Neural cell (in vitro differentiated cells): ENCODE data around the gene SLC5A8. TPM values are rescaled to one million over a fixed set of nuclear protein-coding genes. Genes with fewer than 3 reads are reported as not detected.

ENCODE experiments used
- H2AFZ ChIP-seq: fragments of 200-600, 300-800 bp; sonication (generic), shearing (Covaris generic); 2 replicates; pipeline ENCODE4 v1.6.0; 2014; ENCODE audit warnings: low read depth, mild to moderate bottlenecking, antibody characterized with exemption, low read length, moderate library complexity
- H3F3A ChIP-seq: fragments of 200-600 bp; shearing (Covaris generic); 2 replicates; pipeline ENCODE4 v1.6.1; 2016; ENCODE audit warnings: mild to moderate bottlenecking, moderate library complexity, mixed read lengths, antibody characterized with exemption, low read length; ENCODE audit not compliant: insufficient read depth, poor library complexity, severe bottlenecking
- H3K27ac ChIP-seq: fragments of 200-600, 300-800 bp; sonication (generic), shearing (Covaris generic); 2 replicates; pipeline ENCODE4 v1.5.1; 2014; ENCODE audit warnings: mild to moderate bottlenecking, low read length, moderate library complexity
- H3K27me3 ChIP-seq: fragments of 300-800, 200-600 bp; sonication (generic), shearing (Covaris generic); 2 replicates; pipeline ENCODE4 v1.6.0; 2014; ENCODE audit warnings: mild to moderate bottlenecking, low read depth, low read length, moderate library complexity; ENCODE audit not compliant: insufficient read depth
- H3K36me3 ChIP-seq: fragments of 300-800, 200-600 bp; sonication (generic), shearing (Covaris generic); 2 replicates; pipeline ENCODE4 v1.5.1; 2014; ENCODE audit warnings: mild to moderate bottlenecking, antibody characterized with exemption, low read length, moderate library complexity; ENCODE audit not compliant: insufficient read depth
- H3K4me2 ChIP-seq: fragments of 300-800, 200-600 bp; sonication (generic), shearing (Covaris generic); 2 replicates; pipeline ENCODE4 v1.6.0; 2014; ENCODE audit warnings: mild to moderate bottlenecking, low read length
- H3K4me3 ChIP-seq: fragments of 300-800, 200-600 bp; sonication (generic), shearing (Covaris generic); 2 replicates; pipeline ENCODE4 v1.5.1; 2014; ENCODE audit warnings: mild to moderate bottlenecking, low read length, moderate library complexity
- H3K79me2 ChIP-seq: fragments of 200-600 bp; shearing (Covaris generic); replicated peaks from 2 replicates; pipeline ENCODE4 v1.6.0; 2014; ENCODE audit warnings: mild to moderate bottlenecking, low read length, moderate library complexity; ENCODE audit not compliant: insufficient read depth
- H3K9ac ChIP-seq: fragments of 300-800, 200-600 bp; sonication (generic), shearing (Covaris generic); 2 replicates; pipeline ENCODE4 v1.6.1; 2016; ENCODE audit warnings: mild to moderate bottlenecking, low read length, mixed read lengths
- H3K9me2 ChIP-seq: fragments of 200-600 bp; shearing (Covaris generic); 2 replicates; pipeline ENCODE4 v1.6.1; 2016; ENCODE audit warnings: mild to moderate bottlenecking, low read length, mixed read lengths; ENCODE audit not compliant: insufficient read depth
- H3K9me3 ChIP-seq: fragments of 200-600, 300-800 bp; sonication (generic), shearing (Covaris generic); 2 replicates; pipeline ENCODE4 v1.6.1; 2016; ENCODE audit warnings: mild to moderate bottlenecking, mixed run types, low read length, moderate library complexity, mixed read lengths
- H4K20me1 ChIP-seq: fragments of 200-600 bp; shearing (Covaris generic); 2 replicates; pipeline ENCODE4 v1.6.1; 2016; ENCODE audit warnings: mild to moderate bottlenecking, mixed run types; ENCODE audit not compliant: insufficient read depth
- CTCF ChIP-seq: fragments of 450-650 bp; IDR thresholded peaks from 2 replicates; pipeline ENCODE4 v1.5.1; 2014; ENCODE audit warnings: antibody characterized with exemption, mild to moderate bottlenecking, moderate library complexity; ENCODE audit not compliant: poor library complexity, severe bottlenecking
- EP300 ChIP-seq: fragments of 450-650 bp; conservative IDR thresholded peaks from 2 replicates; pipeline ENCODE4 v1.6.1; 2014; ENCODE audit warnings: antibody characterized with exemption, mild to moderate bottlenecking, moderate library complexity; ENCODE audit not compliant: poor library complexity, severe bottlenecking
- EZH2 ChIP-seq: fragments of 200-600, 300-800 bp; shearing (Covaris generic), sonication (generic); IDR thresholded peaks from 2 replicates; pipeline ENCODE4 v1.6.1; 2014; ENCODE audit warnings: antibody characterized with exemption, low read length, borderline replicate concordance, mild to moderate bottlenecking; ENCODE audit not compliant: insufficient read depth, poor library complexity, severe bottlenecking
- MXI1 ChIP-seq: fragments of 450-650 bp; conservative IDR thresholded peaks from 2 replicates; pipeline ENCODE4 v1.6.1; 2014; ENCODE audit warnings: antibody characterized with exemption, mild to moderate bottlenecking; ENCODE audit not compliant: poor library complexity, severe bottlenecking
- POLR2AphosphoS5 ChIP-seq: IDR thresholded peaks from 2 replicates; pipeline ENCODE4 v1.6.1; 2012
- RAD21 ChIP-seq: fragments of 450-650 bp; conservative IDR thresholded peaks from 2 replicates; pipeline ENCODE4 v1.6.1; 2014; ENCODE audit warnings: antibody characterized with exemption, mild to moderate bottlenecking, moderate library complexity
- SMC3 ChIP-seq: fragments of 450-650 bp; conservative IDR thresholded peaks from 2 replicates; pipeline ENCODE4 v1.6.1; 2014; ENCODE audit warnings: antibody characterized with exemption, mild to moderate bottlenecking, moderate library complexity; ENCODE audit not compliant: poor library complexity
- TAF1 ChIP-seq: IDR thresholded peaks from 2 replicates; pipeline ENCODE4 v1.6.1; 2012; ENCODE audit warnings: low read depth
- polyA plus RNA-seq: library from polyadenylated mRNA; depleted of rRNA; stranded (reverse); fragments of >200 nt; gene quantifications from 2 replicates; pipeline ENCODE4 v1.2.3, GENCODE V29; 2014
- TF ChIP-seq, protein P1 (sequence below): IDR thresholded peaks from 2 replicates; pipeline ENCODE4 v1.6.1; 2012; ENCODE audit warnings: borderline replicate concordance

Gene SLC5A8
- polyA plus RNA-seq, 1 donor from 2014 or later = 0.12 TPM

GRCh38 chr12:101243074-101243473 is 33.0 kb upstream of the SLC5A8 start:
- no peaks in the 10 kb centered on the region for H3K9me2 ChIP-seq
- no peak overlapping the region for H3K4me2 ChIP-seq

DNA sequence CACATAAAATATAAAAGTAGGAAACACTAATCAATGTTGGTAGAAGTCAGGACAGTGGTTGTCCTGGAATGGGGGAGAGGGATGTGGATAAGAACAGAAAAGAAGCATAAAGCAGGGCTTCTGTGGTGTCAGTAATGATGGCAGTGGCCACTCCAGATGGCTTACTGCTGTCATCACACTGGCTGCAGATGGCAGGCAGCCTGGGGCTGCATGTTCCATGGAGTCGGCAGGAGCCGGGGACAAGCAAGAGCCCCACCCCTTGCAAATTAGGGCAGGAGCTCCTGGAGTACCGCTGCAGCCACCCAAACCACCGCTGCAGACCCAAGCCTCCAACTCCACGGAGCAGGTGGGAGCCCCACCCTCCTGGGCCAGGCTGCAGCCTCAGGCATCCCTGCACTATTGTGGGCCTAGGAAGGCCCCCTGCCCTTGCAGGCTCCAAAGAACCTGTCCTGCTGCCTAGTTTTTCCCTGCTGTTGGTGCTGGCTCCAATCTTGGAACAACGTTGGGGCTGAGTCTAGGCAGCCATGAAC is 28.8 kb upstream of the SLC5A8 start:
- no peaks in the 10 kb centered on the region for H3K36me3 ChIP-seq
- H3K27ac ChIP-seq = no peak overlapping the region
- no peak overlapping the region for H3K9ac ChIP-seq
- no peaks in the 10 kb centered on the region for H4K20me1 ChIP-seq
- H3K79me2 ChIP-seq = no peaks in the 10 kb centered on the region
- no peak overlapping the region for H2AFZ ChIP-seq
- H3K4me2 ChIP-seq = no peak overlapping the region
- TF ChIP-seq EZH2 (no peak), SMC3 (no peak), POLR2AphosphoS5 (no peak), MXI1 (no peak), TAF1 (no peak), RAD21 (no peak), EP300 (no peak), CTCF (no peak)
- TF ChIP-seq, protein P1, sequence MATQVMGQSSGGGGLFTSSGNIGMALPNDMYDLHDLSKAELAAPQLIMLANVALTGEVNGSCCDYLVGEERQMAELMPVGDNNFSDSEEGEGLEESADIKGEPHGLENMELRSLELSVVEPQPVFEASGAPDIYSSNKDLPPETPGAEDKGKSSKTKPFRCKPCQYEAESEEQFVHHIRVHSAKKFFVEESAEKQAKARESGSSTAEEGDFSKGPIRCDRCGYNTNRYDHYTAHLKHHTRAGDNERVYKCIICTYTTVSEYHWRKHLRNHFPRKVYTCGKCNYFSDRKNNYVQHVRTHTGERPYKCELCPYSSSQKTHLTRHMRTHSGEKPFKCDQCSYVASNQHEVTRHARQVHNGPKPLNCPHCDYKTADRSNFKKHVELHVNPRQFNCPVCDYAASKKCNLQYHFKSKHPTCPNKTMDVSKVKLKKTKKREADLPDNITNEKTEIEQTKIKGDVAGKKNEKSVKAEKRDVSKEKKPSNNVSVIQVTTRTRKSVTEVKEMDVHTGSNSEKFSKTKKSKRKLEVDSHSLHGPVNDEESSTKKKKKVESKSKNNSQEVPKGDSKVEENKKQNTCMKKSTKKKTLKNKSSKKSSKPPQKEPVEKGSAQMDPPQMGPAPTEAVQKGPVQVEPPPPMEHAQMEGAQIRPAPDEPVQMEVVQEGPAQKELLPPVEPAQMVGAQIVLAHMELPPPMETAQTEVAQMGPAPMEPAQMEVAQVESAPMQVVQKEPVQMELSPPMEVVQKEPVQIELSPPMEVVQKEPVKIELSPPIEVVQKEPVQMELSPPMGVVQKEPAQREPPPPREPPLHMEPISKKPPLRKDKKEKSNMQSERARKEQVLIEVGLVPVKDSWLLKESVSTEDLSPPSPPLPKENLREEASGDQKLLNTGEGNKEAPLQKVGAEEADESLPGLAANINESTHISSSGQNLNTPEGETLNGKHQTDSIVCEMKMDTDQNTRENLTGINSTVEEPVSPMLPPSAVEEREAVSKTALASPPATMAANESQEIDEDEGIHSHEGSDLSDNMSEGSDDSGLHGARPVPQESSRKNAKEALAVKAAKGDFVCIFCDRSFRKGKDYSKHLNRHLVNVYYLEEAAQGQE = no peak
- H3K27me3 ChIP-seq = no peaks in the 10 kb centered on the region
- H3K9me3 ChIP-seq = no peaks in the 10 kb centered on the region
- H3K4me3 ChIP-seq = no peak overlapping the region
- no peaks in the 10 kb centered on the region for H3K9me2 ChIP-seq
- no peaks in the 10 kb centered on the region for H3F3A ChIP-seq

More at GRCh38 chr12:101243074-101243473, 33.0 kb upstream of the SLC5A8 start:
- Histone ChIP-seq H3K79me2 (no peaks in the 10 kb centered on the region), H3K4me3 (no peak overlapping the region), H3K36me3 (no peaks in the 10 kb centered on the region), H3K9ac (no peak overlapping the region), H4K20me1 (no peaks in the 10 kb centered on the region), H3K27ac (no peak overlapping the region), H3F3A (no peaks in the 10 kb centered on the region), H3K27me3 (no peaks in the 10 kb centered on the region), H3K9me3 (no peaks in the 10 kb centered on the region), H2AFZ (no peak overlapping the region)
- TF ChIP-seq POLR2AphosphoS5 = no peak
- no peak for TF ChIP-seq EZH2
- TF ChIP-seq EP300 = no peak
- no peak for TF ChIP-seq RAD21
